IMR-90 (cell line): Measurements from ENCODE around the gene COA6. TPM values are rescaled to one million over a fixed set of nuclear protein-coding genes. Genes with fewer than 3 reads are reported as not detected.

Experiments used
- ATAC-seq: fragments of 200-7000 bp; cut with Tn5 transposase; 2 replicates; pipeline ENCODE4 v1.9.1; 2020; ENCODE audit warnings: low read depth, mild to moderate bottlenecking, moderate library complexity
- BruUV-seq: library from RNA; stranded (reverse); fragments of 400-500 nt; replicated peaks from 2 replicates; lab custom pipeline; 2021; lab: Mats Ljungman, UMichigan
- CTCF ChIA-PET: fragments of 300-600 bp; formaldehyde crosslinking; extraction: SDS; loops from one replicate; lab custom pipeline; 2021; ENCODE audit warnings: antibody characterized with exemption; lab: Yijun Ruan, JAX
- POLR2A ChIA-PET: fragments of 300-600 bp; sonication (Branson Sonifier 250); formaldehyde crosslinking; loops from one replicate; lab custom pipeline; 2022; ENCODE audit warnings: antibody characterized with exemption; ENCODE audit not compliant: unreplicated experiment; lab: Charles Lee
- DNase-seq: peaks from one replicate; pipeline ENCODE4 v3.0.0; 2013
- H2AFZ ChIP-seq: replicated peaks from 2 replicates; pipeline ENCODE3; 2013; ENCODE audit warnings: low read length, mild to moderate bottlenecking; ENCODE audit not compliant: poor library complexity
- H2AK5ac ChIP-seq: 2 replicates; pipeline ENCODE4 v1.6.1; 2013; ENCODE audit warnings: low read depth, low read length, inconsistent platforms
- H2AK9ac ChIP-seq: replicated peaks from 2 replicates; pipeline ENCODE3; 2013; ENCODE audit warnings: mild to moderate bottlenecking, low read depth, low read length, moderate library complexity; ENCODE audit not compliant: poor library complexity
- H2BK120ac ChIP-seq: 2 replicates; pipeline ENCODE4 v1.6.1; 2013; ENCODE audit warnings: low read depth, low read length, inconsistent platforms
- H2BK15ac ChIP-seq: 3 replicates; pipeline ENCODE4 v1.6.1; 2013; ENCODE audit warnings: low read depth, low read length, inconsistent platforms
- H2BK20ac ChIP-seq: 2 replicates; pipeline ENCODE4 v1.6.1; 2013; ENCODE audit warnings: low read depth, mild to moderate bottlenecking, inconsistent platforms, low read length, moderate library complexity
- H2BK5ac ChIP-seq: 2 replicates; pipeline ENCODE4 v1.6.1; 2013; ENCODE audit warnings: mild to moderate bottlenecking, low read depth, low read length, inconsistent platforms; ENCODE audit not compliant: poor library complexity, severe bottlenecking
- H3K14ac ChIP-seq: replicated peaks from 2 replicates; pipeline ENCODE4 v1.6.1; 2013; ENCODE audit warnings: low read depth, low read length, inconsistent platforms
- H3K18ac ChIP-seq: 2 replicates; pipeline ENCODE4 v1.6.1; 2013; ENCODE audit warnings: low read depth, low read length, control low read depth
- H3K23ac ChIP-seq: 2 replicates; pipeline ENCODE4 v1.6.1; 2013; ENCODE audit warnings: low read depth, low read length, inconsistent platforms
- H3K27ac ChIP-seq: 2 replicates; pipeline ENCODE4 v1.5.1; 2013; ENCODE audit warnings: mild to moderate bottlenecking, control low read depth, low read length; ENCODE audit not compliant: insufficient read depth
- H3K27me3 ChIP-seq: 2 replicates; pipeline ENCODE4 v1.6.1; 2013; ENCODE audit warnings: low read length; ENCODE audit not compliant: control insufficient read depth, insufficient read depth
- H3K36me3 ChIP-seq: 2 replicates; pipeline ENCODE4 v1.6.1; 2013; ENCODE audit warnings: low read length, mixed read lengths; ENCODE audit not compliant: control insufficient read depth, insufficient read depth
- H3K4ac ChIP-seq: 2 replicates; pipeline ENCODE4 v1.6.1; 2013; ENCODE audit warnings: low read depth, low read length, inconsistent platforms
- H3K4me1 ChIP-seq: 2 replicates; pipeline ENCODE4 v1.6.1; 2013; ENCODE audit warnings: low read length, mixed read lengths; ENCODE audit not compliant: control insufficient read depth, insufficient read depth
- H3K4me2 ChIP-seq: 2 replicates; pipeline ENCODE4 v1.6.1; 2013; ENCODE audit warnings: low read depth, mild to moderate bottlenecking, control low read depth, low read length, moderate library complexity
- H3K4me3 ChIP-seq: 2 replicates; pipeline ENCODE4 v1.5.1; 2013; ENCODE audit warnings: low read depth, mild to moderate bottlenecking, control low read depth, low read length, moderate library complexity; ENCODE audit not compliant: insufficient read depth
- H3K56ac ChIP-seq: 2 replicates; pipeline ENCODE4 v1.6.1; 2013; ENCODE audit warnings: low read length, inconsistent platforms; ENCODE audit not compliant: insufficient read depth; ENCODE audit errors: extremely low read depth
- H3K79me1 ChIP-seq, 2 experiments: 2 replicates each; pipeline ENCODE4 v1.6.1; 2013; ENCODE audit warnings: low read length in 2 of 2, inconsistent platforms in 1 of 2, low read depth in 1 of 2
- H3K9ac ChIP-seq: 2 replicates; pipeline ENCODE4 v1.6.1; 2013; ENCODE audit warnings: low read depth, low read length, control low read depth
- H3K9me1 ChIP-seq: 2 replicates; pipeline ENCODE4 v1.6.1; 2013; ENCODE audit warnings: low read length, inconsistent platforms; ENCODE audit not compliant: insufficient read depth
- H3K9me3 ChIP-seq: 2 replicates; pipeline ENCODE4 v1.6.1; 2013; ENCODE audit warnings: low read length; ENCODE audit not compliant: control insufficient read depth, insufficient read depth
- H4K20me1 ChIP-seq: 2 replicates; pipeline ENCODE4 v1.6.1; 2013; ENCODE audit warnings: low read length, inconsistent platforms; ENCODE audit not compliant: insufficient read depth
- H4K5ac ChIP-seq: 2 replicates; pipeline ENCODE4 v1.6.1; 2013; ENCODE audit warnings: mild to moderate bottlenecking, low read depth, low read length, control low read depth
- H4K8ac ChIP-seq, 2 experiments: 2 replicates each; pipeline ENCODE4 v1.6.1; 2013; ENCODE audit warnings: low read depth in 2 of 2, low read length in 2 of 2, control low read depth in 1 of 2, inconsistent platforms in 1 of 2
- H4K91ac ChIP-seq: 2 replicates; pipeline ENCODE4 v1.6.1; 2013; ENCODE audit warnings: low read depth, low read length, inconsistent platforms; ENCODE audit not compliant: insufficient read depth
- BHLHE40 ChIP-seq: fragments of 150-350 bp; IDR thresholded peaks from 2 replicates; pipeline ENCODE4 v1.6.1; 2016; ENCODE audit warnings: mild to moderate bottlenecking, low read depth, low read length
- CEBPB ChIP-seq: IDR thresholded peaks from 2 replicates; pipeline ENCODE4 v1.6.1; 2012; ENCODE audit warnings: low read depth, low read length, improper control_type of control experiment
- CHD1 ChIP-seq: IDR thresholded peaks from 2 replicates; pipeline ENCODE4 v1.6.1; 2012; ENCODE audit warnings: low read depth, low read length, improper control_type of control experiment
- CTCF ChIP-seq: conservative IDR thresholded peaks from 2 replicates; pipeline ENCODE4 v1.5.1; 2012; ENCODE audit warnings: mild to moderate bottlenecking, low read depth, low read length, improper control_type of control experiment
- ELK1 ChIP-seq: fragments of 150-350 bp; IDR thresholded peaks from 2 replicates; pipeline ENCODE4 v1.6.1; 2016; ENCODE audit warnings: low read depth, mild to moderate bottlenecking, low read length, moderate library complexity, borderline replicate concordance
- FOS ChIP-seq: fragments of 150-350 bp; IDR thresholded peaks from 2 replicates; pipeline ENCODE4 v1.6.1; 2016; ENCODE audit warnings: low read depth, low read length
- MAFK ChIP-seq: IDR thresholded peaks from 2 replicates; pipeline ENCODE4 v1.6.1; 2012; ENCODE audit warnings: low read depth, low read length, improper control_type of control experiment
- MAZ ChIP-seq: IDR thresholded peaks from 2 replicates; pipeline ENCODE4 v1.6.1; 2012; ENCODE audit warnings: low read depth, mild to moderate bottlenecking, low read length, improper control_type of control experiment, moderate library complexity, borderline replicate concordance
- MXI1 ChIP-seq: IDR thresholded peaks from 2 replicates; pipeline ENCODE4 v1.6.1; 2012; ENCODE audit warnings: low read depth, mild to moderate bottlenecking, low read length, moderate library complexity, borderline replicate concordance
- NFE2L2 ChIP-seq: fragments of 150-350 bp; IDR thresholded peaks from 2 replicates; pipeline ENCODE4 v1.6.1; 2016; ENCODE audit warnings: low read depth, mild to moderate bottlenecking, low read length
- POLR2A ChIP-seq: IDR thresholded peaks from 2 replicates; pipeline ENCODE4 v1.6.1; 2012; ENCODE audit warnings: mild to moderate bottlenecking, low read depth, low read length
- RAD21 ChIP-seq: IDR thresholded peaks from 2 replicates; pipeline ENCODE4 v1.6.1; 2012; ENCODE audit warnings: low read length, improper control_type of control experiment
- RCOR1 ChIP-seq: IDR thresholded peaks from 2 replicates; pipeline ENCODE4 v1.6.1; 2012; ENCODE audit warnings: mild to moderate bottlenecking, low read length, improper control_type of control experiment; ENCODE audit not compliant: insufficient replicate concordance
- RFX5 ChIP-seq: IDR thresholded peaks from 2 replicates; pipeline ENCODE4 v1.8.0; 2012; ENCODE audit warnings: low read depth, mild to moderate bottlenecking, low read length, moderate library complexity
- SMC3 ChIP-seq: fragments of 150-350 bp; IDR thresholded peaks from 2 replicates; pipeline ENCODE4 v1.6.1; 2016; ENCODE audit warnings: low read depth, mild to moderate bottlenecking, antibody characterized with exemption, low read length, moderate library complexity
- USF2 ChIP-seq: fragments of 150-350 bp; IDR thresholded peaks from 2 replicates; pipeline ENCODE4 v1.6.1; 2017; ENCODE audit warnings: mild to moderate bottlenecking, antibody characterized with exemption, low read length, low read depth
- WGBS, 2 experiments: methylation state at CpG; one replicate each; pipeline versions ENCODE4 v1.1.5 to v1.1.7; 2013; ENCODE audit warnings: missing lambda C conversion rate in 2 of 2; ENCODE audit not compliant: insufficient read length in 1 of 2; ENCODE audit errors: extremely low coverage in 2 of 2; 5-methylcytosine and 5-hydroxymethylcytosine counted together
- dilution Hi-C: fragments of 300-500 bp; cut with HindIII; formaldehyde crosslinking; loops from one replicate; pipeline ENCODE4 v1.14.3; 2018; ENCODE audit warnings: low sequenced_read_pairs; ENCODE audit not compliant: unreplicated experiment
- in situ Hi-C: fragments of 300-500 bp; cut with MboI; formaldehyde crosslinking; loops from 3 replicates; pipeline ENCODE4 v1.14.3; 2019; ENCODE audit warnings: low sequenced_read_pairs, inconsistent platforms, mixed read lengths
- intact Hi-C: fragments of 100-400 bp; cut with micrococcal nuclease; formaldehyde crosslinking; loops from 2 replicates; pipeline ENCODE4 v1.10.0; 2022
- polyA plus RNA-seq, 3 experiments: library from polyadenylated mRNA; depleted of rRNA; stranded (reverse); fragments of >200 nt; gene quantifications; 2 replicates each; pipeline ENCODE4 v1.2.3, GENCODE V29; 2012; ENCODE audit warnings: low replicate concordance in 1 of 3
- total RNA-seq: library from RNA; depleted of rRNA; stranded (reverse); fragments of >200 nt; gene quantifications from 2 replicates; pipeline ENCODE4 v1.2.3, GENCODE V29; 2012

The COA6 gene
- total and polyA plus RNA-seq, 2 of the 4 experiments (the other 2 are of a cell fraction) = 6.8 to 14.3 TPM

GRCh38 chr1:234325878-234326496 lies 47.3 kb upstream of the COA6 start:
- no peak overlapping the region for H3K18ac ChIP-seq
- no peak overlapping the region for H3K9ac ChIP-seq
- DNase-seq = no peak
- peak overlapping the region; percentile 71; the same call in 1 of the 2 replicates for H3K4me2 ChIP-seq
- no peaks in the 10 kb centered on the region for H3K36me3 ChIP-seq
- H3K79me1 ChIP-seq = no peaks in the 10 kb centered on the region
- no peak overlapping the region for H2BK5ac ChIP-seq
- no peak overlapping the region for H3K4ac ChIP-seq
- CTCF ChIA-PET = interaction anchor here (0.7 to 4.0 kb wide), 5 partner anchors 13 to 210 kb away, joined by 3 to 16 read pairs (median 5); no protein-coding TSS in a partner anchor
- no peak overlapping the region for H4K91ac ChIP-seq
- intact Hi-C loops (loop anchor here (1.0 kb wide), 1 partner anchor 211 kb away; no protein-coding TSS in a partner anchor), in situ Hi-C loops (no loop called here), dilution Hi-C loops (no loop called here)
- H2BK15ac ChIP-seq = no peak overlapping the region
- POLR2A ChIA-PET = no interaction called here
- BruUV-seq = no TSS peak
- WGBS, 2 experiments = 79% methylated on average over 4 of the region's 7 CpGs; no CpG with 5 or more reads in 1 of the 2 experiments
- no peak overlapping the region for H3K56ac ChIP-seq
- H3K23ac ChIP-seq = no peak overlapping the region
- no peak overlapping the region for H2AFZ ChIP-seq
- H4K8ac ChIP-seq = no peak overlapping the region
- peaks cover 4% of the 10 kb centered on the region for H3K27me3 ChIP-seq
- H3K4me1 ChIP-seq = peaks cover 3% of the 10 kb centered on the region
- no peaks in the 10 kb centered on the region for H3K9me1 ChIP-seq
- ATAC-seq = no peak
- no peaks in the 10 kb centered on the region for H4K20me1 ChIP-seq
- H3K4me3 ChIP-seq = no peak overlapping the region
- H2BK20ac ChIP-seq = no peak overlapping the region
- no peak overlapping the region for H3K27ac ChIP-seq
- no peaks in the 10 kb centered on the region for H3K9me3 ChIP-seq
- H2AK5ac ChIP-seq = no peak overlapping the region
- no peak overlapping the region for H2BK120ac ChIP-seq
- TF ChIP-seq FOS = no peak
- no peak for TF ChIP-seq NFE2L2
- TF ChIP-seq CTCF = no peak
- TF ChIP-seq MXI1 = no peak
- no peak for TF ChIP-seq SMC3
- no peak for TF ChIP-seq BHLHE40
- no peak for TF ChIP-seq MAZ
- no peak for TF ChIP-seq CEBPB
- no peak for TF ChIP-seq CHD1
- TF ChIP-seq MAFK = no peak
- no peak for TF ChIP-seq ELK1
- TF ChIP-seq RCOR1 = no peak
- TF ChIP-seq RAD21 = no peak
- no peak for TF ChIP-seq USF2
- no peak for TF ChIP-seq POLR2A
- no peak for TF ChIP-seq RFX5
- H4K5ac ChIP-seq = no peak overlapping the region
- H3K14ac ChIP-seq = no peak overlapping the region
- no peak overlapping the region for H2AK9ac ChIP-seq
